Measurements from ENCODE around the gene LHFPL3. TPM values are rescaled to one million over a fixed set of nuclear protein-coding genes. Genes with fewer than 3 reads are reported as not detected.

Gene LHFPL3
- total RNA-seq, 1 experiment from 2014 or later = not detected

- no peak overlapping the region for H4K91ac ChIP-seq (ENCODE audit: insufficient read length, low read depth, low read length)
- no peaks in the 10 kb centered on the region; a peak in 1 of 7 replicates for H3K36me3 Mint-ChIP-seq (ENCODE audit: insufficient read depth in 1 of 3, low read depth in 3 of 3)
- H3K27me3 ChIP-seq (ENCODE audit: insufficient read depth, low read length) = no peaks in the 10 kb centered on the region
- H4K8ac ChIP-seq (replicated peaks; ENCODE audit: insufficient read length, low read depth, low read length) = no peak overlapping the region
- no peaks in the 10 kb centered on the region; the same call in 1 of the 2 replicates for H3K27me3 Mint-ChIP-seq (ENCODE audit: low read depth)
- no peaks in the 10 kb centered on the region for H3K79me2 ChIP-seq (ENCODE audit: insufficient read depth, low read length)
- no peak overlapping the region for H2BK12ac ChIP-seq (ENCODE audit: insufficient read length, low read depth, low read length)
- DNase-seq = no peak
- H4K20me1 ChIP-seq (ENCODE audit: control insufficient read depth, insufficient read depth, insufficient read length) = no peaks in the 10 kb centered on the region
- H3K9me3 Mint-ChIP-seq = no peaks in the 10 kb centered on the region
- peaks cover under 1% of the 10 kb centered on the region; the same call in 1 of the 2 replicates for H3K4me1 ChIP-seq (ENCODE audit: insufficient read depth, low read length)
- H3K23me2 ChIP-seq (ENCODE audit: insufficient read length, low read depth, low read length, poor library complexity, severe bottlenecking) = no peaks in the 10 kb centered on the region
- no peak overlapping the region for H3K14ac ChIP-seq (ENCODE audit: insufficient read depth, low read length)
- no peak overlapping the region for H2BK5ac ChIP-seq (ENCODE audit: insufficient read length, low read length)
- no peak overlapping the region for H3K27ac Mint-ChIP-seq
- no peak overlapping the region for H2AK5ac ChIP-seq (ENCODE audit: insufficient read length, low read length)
- H3K4me3 Mint-ChIP-seq = no peak overlapping the region
- H4K5ac ChIP-seq (ENCODE audit: insufficient read length, low read depth, low read length) = no peak overlapping the region
- peaks cover 0 to 10% of the 10 kb centered on the region in 2 experiments; a peak in 3 of 4 replicates for H3K4me1 Mint-ChIP-seq
- no peak overlapping the region for H3K23ac ChIP-seq (ENCODE audit: insufficient read length, low read depth, low read length)
- no peak for TF ChIP-seq CTCF (conservative IDR thresholded peaks at IDR 0.05)
- H3K56ac ChIP-seq (ENCODE audit: insufficient read length, low read depth, low read length) = no peak overlapping the region
- no peak overlapping the region for H2BK20ac ChIP-seq (ENCODE audit: low read depth, low read length, poor library complexity, severe bottlenecking)
- no peak overlapping the region for H2BK120ac ChIP-seq (ENCODE audit: low read depth, low read length, poor library complexity, severe bottlenecking)
- H3T11ph ChIP-seq (ENCODE audit: low read length) = no peak overlapping the region
- H3K79me1 ChIP-seq (ENCODE audit: insufficient read depth, low read depth, low read length, poor library complexity, severe bottlenecking) = no peaks in the 10 kb centered on the region
- no peak overlapping the region for H3K9ac ChIP-seq (ENCODE audit: extremely low read depth, insufficient read length, low read length)
- H3K18ac ChIP-seq (ENCODE audit: insufficient read length, low read depth, low read length) = no peak overlapping the region
- H3K4ac ChIP-seq (ENCODE audit: low read depth, low read length) = no peak overlapping the region
- no peaks in the 10 kb centered on the region for H3K9me3 ChIP-seq (ENCODE audit: control insufficient read depth, low read depth, low read length)
- no peak overlapping the region for H3K27ac ChIP-seq (ENCODE audit: insufficient read length, low read depth, low read length)
- WGBS (ENCODE audit: extremely low coverage, insufficient read length, low lambda C conversion rate) = no CpG with 5 or more reads among the region's 4 CpGs
- H3K4me2 ChIP-seq (ENCODE audit: insufficient read depth, insufficient read length, low read length) = no peak overlapping the region
- H2AFZ ChIP-seq (ENCODE audit: low read length) = no peak overlapping the region
- H2BK15ac ChIP-seq (ENCODE audit: low read depth, low read length) = no peak overlapping the region
These were observed 43.0 kb downstream of the LHFPL3 start for GRCh38 chr7:104371216-104371979.
